Esophagus muscularis mucosa (tissue), 3 donors: Measurements from ENCODE around the gene UBD.

ENCODE experiments used
- POLR2A ChIP-seq: fragments of 450-650 bp; IDR thresholded peaks from one replicate; pipeline ENCODE4 v1.6.1; 2017; ENCODE audit warnings: antibody characterized with exemption, moderate library complexity, mild to moderate bottlenecking, low read depth
- TF ChIP-seq, protein P1 (sequence below), 3 experiments: fragments of 200-600 bp in 2 of 3; fragments of 450-650 bp in 1 of 3; sonication (generic) in 2 of 3; IDR thresholded peaks; one replicate each; pipeline ENCODE4 v1.5.1; 2017 to 2019; ENCODE audit warnings: antibody characterized with exemption in 3 of 3, mild to moderate bottlenecking in 2 of 3, moderate library complexity in 1 of 3

DNA sequence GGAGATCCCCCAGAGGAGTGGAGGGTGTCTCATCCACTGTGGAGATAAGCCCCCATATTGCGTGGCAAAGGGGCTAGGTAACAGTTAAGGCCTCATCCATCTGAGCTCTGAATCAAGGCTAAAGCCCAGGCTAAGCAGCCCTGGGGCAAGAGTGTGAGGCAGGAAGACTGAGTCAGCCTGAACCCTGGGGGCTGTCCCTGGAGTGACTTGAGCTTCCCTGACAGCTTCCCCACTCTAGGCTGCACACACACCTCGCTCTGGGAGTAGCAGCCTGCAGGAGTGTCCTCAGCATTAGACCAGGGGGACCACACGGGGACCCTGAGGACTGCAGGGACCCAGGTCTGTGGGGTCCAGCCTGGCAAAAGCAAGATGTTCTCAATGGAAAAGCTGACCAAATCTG, 27.9 kb downstream of the UBD start:
- no peak for TF ChIP-seq POLR2A
- TF ChIP-seq, protein P1, sequence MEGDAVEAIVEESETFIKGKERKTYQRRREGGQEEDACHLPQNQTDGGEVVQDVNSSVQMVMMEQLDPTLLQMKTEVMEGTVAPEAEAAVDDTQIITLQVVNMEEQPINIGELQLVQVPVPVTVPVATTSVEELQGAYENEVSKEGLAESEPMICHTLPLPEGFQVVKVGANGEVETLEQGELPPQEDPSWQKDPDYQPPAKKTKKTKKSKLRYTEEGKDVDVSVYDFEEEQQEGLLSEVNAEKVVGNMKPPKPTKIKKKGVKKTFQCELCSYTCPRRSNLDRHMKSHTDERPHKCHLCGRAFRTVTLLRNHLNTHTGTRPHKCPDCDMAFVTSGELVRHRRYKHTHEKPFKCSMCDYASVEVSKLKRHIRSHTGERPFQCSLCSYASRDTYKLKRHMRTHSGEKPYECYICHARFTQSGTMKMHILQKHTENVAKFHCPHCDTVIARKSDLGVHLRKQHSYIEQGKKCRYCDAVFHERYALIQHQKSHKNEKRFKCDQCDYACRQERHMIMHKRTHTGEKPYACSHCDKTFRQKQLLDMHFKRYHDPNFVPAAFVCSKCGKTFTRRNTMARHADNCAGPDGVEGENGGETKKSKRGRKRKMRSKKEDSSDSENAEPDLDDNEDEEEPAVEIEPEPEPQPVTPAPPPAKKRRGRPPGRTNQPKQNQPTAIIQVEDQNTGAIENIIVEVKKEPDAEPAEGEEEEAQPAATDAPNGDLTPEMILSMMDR (IDR thresholded peaks at IDR 0.05) = no peak
